K562 (cell line): ENCODE results near the gene ORMDL3. TPM values are rescaled to one million over a fixed set of nuclear protein-coding genes. Genes with fewer than 3 reads are reported as not detected.
A peak's percentile ranks its signal among the peaks of the same experiment; 100 is the strongest.

ENCODE experiments used
- ATAC-seq: fragments of 200-7000 bp; cut with Tn5 transposase; 3 replicates; pipeline ENCODE4 v1.9.1; 2020; ENCODE audit warnings: moderate library complexity
- BruUV-seq: library from RNA; stranded (reverse); fragments of 400-500 nt; replicated peaks from 2 replicates; lab custom pipeline; 2021; lab: Mats Ljungman, UMichigan
- CTCF ChIA-PET: fragments of 300-600 bp; formaldehyde crosslinking; extraction: SDS; loops from one replicate; lab custom pipeline; 2021; ENCODE audit warnings: low intra/inter-chr PET ratio; lab: Yijun Ruan, JAX
- POLR2A ChIA-PET: fragments of 300-600, 350-650 bp; sonication (Branson Sonifier 250); formaldehyde crosslinking; extraction: SDS; loops from one replicate; lab custom pipeline; 2021; ENCODE audit warnings: antibody characterized with exemption, inconsistent platforms; lab: Yijun Ruan, JAX
- DNase-seq, 4 experiments: peaks; one replicate each; pipeline versions ENCODE4 v3.0.0 to v3.0.0-alpha.2; 2011 to 2018; ENCODE audit warnings: low spot score in 3 of 4, mixed read lengths in 3 of 4; ENCODE audit errors: extremely low read depth in 1 of 4
- FAIRE-seq: peaks from 2 replicates; lab custom pipeline; 2011; peaks lifted over from hg19 to GRCh38; lab: Jason Lieb, UNC
- H2AFZ ChIP-seq: 2 replicates; pipeline ENCODE4 v1.6.0; 2011; ENCODE audit warnings: low read depth, low read length, control low read depth, inconsistent platforms
- H3K27ac ChIP-seq: fragments of 200-600 bp; 3 replicates; pipeline ENCODE4 v1.8.0; 2011; ENCODE audit warnings: low read depth, mild to moderate bottlenecking, control low read depth, inconsistent platforms, low read length, moderate library complexity, mixed read lengths; ENCODE audit errors: extremely low read depth
- H3K27me3 ChIP-seq, 2 experiments: fragments of 300-600 bp in 1 of 2; 2 replicates in 1 of 2; 3 replicates in 1 of 2; pipeline versions ENCODE4 v1.6.0 to v1.8.0; 2011; ENCODE audit warnings: inconsistent platforms in 2 of 2, low read length in 2 of 2, mild to moderate bottlenecking in 1 of 2, mixed read lengths in 1 of 2, moderate library complexity in 1 of 2; ENCODE audit not compliant: control insufficient read depth in 2 of 2, insufficient read depth in 2 of 2
- H3K36me3 ChIP-seq: fragments of 300-600 bp; 3 replicates; pipeline ENCODE4 v1.8.0; 2011; ENCODE audit warnings: mild to moderate bottlenecking, low read length, inconsistent platforms; ENCODE audit not compliant: control insufficient read depth, insufficient read depth
- H3K4me1 ChIP-seq, 2 experiments: fragments of 200-600 bp in 1 of 2; replicated peaks in 1 of 2; 2 replicates in 1 of 2; 3 replicates in 1 of 2; pipeline versions ENCODE4 v1.5.1 to v1.8.0; 2011; ENCODE audit warnings: inconsistent platforms in 2 of 2, low read length in 2 of 2, mild to moderate bottlenecking in 1 of 2, mixed read lengths in 1 of 2, moderate library complexity in 1 of 2; ENCODE audit not compliant: control insufficient read depth in 2 of 2, insufficient read depth in 2 of 2
- H3K4me2 ChIP-seq: 2 replicates; pipeline ENCODE4 v1.6.1; 2011; ENCODE audit warnings: low read length, control low read depth, inconsistent platforms, mixed read lengths; ENCODE audit not compliant: insufficient read depth
- H3K4me3 ChIP-seq: fragments of 200-600 bp; sonication (generic), shearing (Covaris generic); 2 replicates; pipeline ENCODE4 v1.5.1; 2016; ENCODE audit warnings: control low read depth, inconsistent platforms
- H3K79me2 ChIP-seq: fragments of 200-600 bp; 3 replicates; pipeline ENCODE4 v1.8.0; 2011; ENCODE audit warnings: low read length, inconsistent platforms; ENCODE audit not compliant: control insufficient read depth, insufficient read depth
- H3K9ac ChIP-seq, 2 experiments: 2 replicates each; pipeline versions ENCODE4 v1.6.0 to v1.6.1; 2011; ENCODE audit warnings: low read depth in 2 of 2, low read length in 2 of 2, control low read depth in 1 of 2, inconsistent platforms in 1 of 2, mild to moderate bottlenecking in 1 of 2, mixed read lengths in 1 of 2; ENCODE audit not compliant: insufficient read depth in 1 of 2
- H3K9me1 ChIP-seq: one replicate; pipeline ENCODE4 v1.6.0; 2011; ENCODE audit warnings: inconsistent platforms, mild to moderate bottlenecking, low read length, moderate library complexity; ENCODE audit not compliant: control insufficient read depth, insufficient read depth
- H3K9me3 ChIP-seq: replicated peaks from 2 replicates; pipeline ENCODE4 v1.5.1; 2011; ENCODE audit warnings: low read depth, low read length, inconsistent platforms; ENCODE audit not compliant: control insufficient read depth, insufficient read depth
- H4K20me1 ChIP-seq: replicated peaks from 2 replicates; pipeline ENCODE4 v1.6.1; 2011; ENCODE audit warnings: low read length, inconsistent platforms, mixed read lengths; ENCODE audit not compliant: control insufficient read depth, insufficient read depth
- ETS1 ChIP-seq: conservative IDR thresholded peaks from 2 replicates; pipeline ENCODE4 v1.6.1; 2011; ENCODE audit warnings: low read depth, mild to moderate bottlenecking, low read length; ENCODE audit not compliant: control insufficient read depth
- FOXJ3 ChIP-seq: sonication (generic); formaldehyde crosslinking; IDR thresholded peaks from 2 replicates; pipeline ENCODE4 v1.4.0; 2020; ENCODE audit warnings: mild to moderate bottlenecking, missing genetic modification reagents
- FOXO4 ChIP-seq: fragments of 450-650 bp; formaldehyde crosslinking; IDR thresholded peaks from 2 replicates; pipeline ENCODE4 v1.4.0; 2020; ENCODE audit warnings: mild to moderate bottlenecking, moderate library complexity
- MAZ ChIP-seq, 2 experiments: fragments of 450-650 bp in 1 of 2; sonication (generic) in 1 of 2; formaldehyde crosslinking; IDR thresholded peaks in 1 of 2; conservative IDR thresholded peaks in 1 of 2; 2 replicates each; pipeline versions ENCODE4 v1.4.0 to v1.5.0; 2020; ENCODE audit warnings: mild to moderate bottlenecking in 1 of 2, missing genetic modification reagents in 1 of 2
- POLR2B ChIP-seq: fragments of 450-650 bp; IDR thresholded peaks from 2 replicates; pipeline ENCODE4 v1.6.1; 2018; ENCODE audit warnings: low read depth; ENCODE audit not compliant: partially characterized antibody
- PPARD ChIP-seq: fragments of 250-450 bp; sonication (Bioruptor Pico); IDR thresholded peaks from 2 replicates; pipeline ENCODE4 v1.8.0; 2022; ENCODE audit warnings: inconsistent platforms, mild to moderate bottlenecking, moderate library complexity
- RNF2 ChIP-seq: sonication (generic); IDR thresholded peaks from 2 replicates; pipeline ENCODE4 v1.6.1; 2016
- TCF15 ChIP-seq: fragments of 250-450 bp; sonication (Bioruptor Pico); IDR thresholded peaks from 2 replicates; pipeline ENCODE4 v1.8.0; 2022; ENCODE audit warnings: moderate library complexity, mild to moderate bottlenecking, inconsistent platforms
- THAP12 ChIP-seq: fragments of 250-450 bp; sonication (Bioruptor Pico); IDR thresholded peaks from 2 replicates; pipeline ENCODE4 v1.9.0; 2021; ENCODE audit warnings: mild to moderate bottlenecking, inconsistent platforms
- TSC22D4 ChIP-seq: fragments of 450-650 bp; IDR thresholded peaks from 2 replicates; pipeline ENCODE4 v1.6.1; 2016; ENCODE audit warnings: missing genetic modification characterization, missing biosample characterization, control low read depth
- ZBTB7A ChIP-seq: IDR thresholded peaks from 2 replicates; pipeline ENCODE4 v1.6.1; 2011; ENCODE audit warnings: low read depth, mild to moderate bottlenecking, low read length, moderate library complexity, borderline replicate concordance; ENCODE audit not compliant: control insufficient read depth
- ZNF174 ChIP-seq: fragments of 250-450 bp; sonication (Bioruptor Pico); IDR thresholded peaks from 2 replicates; pipeline ENCODE4 v1.4.0; 2020; ENCODE audit warnings: mild to moderate bottlenecking
- WGBS: fragments of 100-300 bp; shearing (Covaris generic); methylation state at CpG from one replicate; pipeline ENCODE4 v1.1.6; 2016; ENCODE audit warnings: low coverage, mixed read lengths; ENCODE audit not compliant: insufficient coverage; ENCODE audit errors: missing lambda C conversion rate; 5-methylcytosine and 5-hydroxymethylcytosine counted together
- in situ Hi-C: fragments of 300-500 bp; cut with MboI; formaldehyde crosslinking; loops from 4 replicates; pipeline ENCODE4 v1.15.0; 2018; ENCODE audit warnings: inconsistent platforms, mixed read lengths
- intact Hi-C: fragments of 100-400 bp; cut with micrococcal nuclease; formaldehyde crosslinking; loops from 2 replicates; pipeline ENCODE4 v1.14.2; 2022
- polyA plus RNA-seq, 8 experiments: library from polyadenylated mRNA; depleted of rRNA in 4 of 8; stranded (reverse) in 5 of 8; unstranded in 3 of 8; fragments of >200 nt; fragmentation: Nextera tagmentation in 2 of 8; fragmentation: Illumina TruSeq in 1 of 8; extraction: Ambion mirVana in 2 of 8; extraction: Trizol in 1 of 8; gene quantifications; 2 replicates each; pipeline versions ENCODE4 v1.2.1 to v1.2.3, GENCODE V29; 2011 to 2014; ENCODE audit warnings: inconsistent platforms in 1 of 8, missing spikeins in 1 of 8
- total RNA-seq, 7 experiments: library from RNA; depleted of rRNA in 6 of 7; stranded (reverse); fragments of >200 nt in 6 of 7; fragmentation: Illumina TruSeq in 2 of 7; extraction: Trizol in 2 of 7; gene quantifications; 2 replicates each; pipeline versions ENCODE4 v1.2.1 to v1.2.3, GENCODE V29; 2011 to 2021; ENCODE audit warnings: low replicate concordance in 1 of 7

The ORMDL3 gene
- total and polyA plus RNA-seq, 9 of the 15 experiments (the other 6 are each of a cell fraction or from before 2014, with no cell fraction given), result 2.7 to 57.4 (median 27.1) TPM

- in situ Hi-C loops (no loop called here), intact Hi-C loops (no loop called here)
- Histone ChIP-seq H3K27ac (peak overlapping the region; percentile 75), H3K4me1 (peaks cover 3 to 10% of the 10 kb centered on the region in 2 experiments; a peak in 3 of 5 replicates), H3K9me3 (no peaks in the 10 kb centered on the region), H4K20me1 (no peaks in the 10 kb centered on the region), H3K36me3 (no peaks in the 10 kb centered on the region), H3K27me3 (no peaks in the 10 kb centered on the region), H3K9ac (peak overlapping the region in 1 of 2 experiments; percentile 28; a peak in 1 of 4 replicates), H3K79me2 (no peaks in the 10 kb centered on the region), H3K4me3 (no peak overlapping the region), H3K9me1 (no peaks in the 10 kb centered on the region), H2AFZ (peak overlapping the region; percentile 77), H3K4me2 (peak overlapping the region; percentile 57)
- FAIRE-seq (peak; percentile 90), DNase-seq (peak; percentile 42 to 85 (median 62)), ATAC-seq (peak; percentile 100)
- BruUV-seq, result no TSS peak
- WGBS, result 33% methylated on average over 4 of the region's 4 CpGs
- ChIA-PET POLR2A (no interaction called here), CTCF (no interaction called here)
- TF ChIP-seq ETS1, result no peak
- no peak for TF ChIP-seq TSC22D4 (tag)
- no peak for TF ChIP-seq ZNF174 (CRISPR knock-in tag)
- no peak for TF ChIP-seq FOXO4
- TF ChIP-seq ZBTB7A, result no peak
- no peak for TF ChIP-seq FOXJ3 (CRISPR knock-in tag)
- TF ChIP-seq RNF2, result no peak
- TF ChIP-seq THAP12 (CRISPR knock-in tag), result no peak
- no peak for TF ChIP-seq POLR2B
- no peak for TF ChIP-seq PPARD
- peak in 1 of 2 experiments; percentile 47; a peak in 2 of 4 replicates for TF ChIP-seq MAZ (CRISPR knock-in tag; conservative IDR thresholded peaks at IDR 0.05 in 1 of 2, IDR thresholded peaks at IDR 0.05 in 1 of 2)
- TF ChIP-seq TCF15 (CRISPR knock-in tag), result no peak
These were observed 24.1 kb downstream of the ORMDL3 start for GRCh38 chr17:39903158-39903884.
